ENCODE data around the gene NGEF.

The NGEF gene

GRCh38 chr2:232894251-232894650, 118.8 kb downstream of the NGEF start:
- no peak for DNase-seq

- no peak for DNase-seq
Observed at GRCh38 chr2:232893834-232894233, 119.2 kb downstream of the NGEF start.

GRCh38 chr2:232892843-232893242, 120.2 kb downstream of the NGEF start:
- no peak for DNase-seq

- DNase-seq, result no peak
Observed at GRCh38 chr2:232892221-232892620, 120.8 kb downstream of the NGEF start.

- no peak for DNase-seq
Observed at GRCh38 chr2:232891621-232892071, 121.4 kb downstream of the NGEF start.

DNA sequence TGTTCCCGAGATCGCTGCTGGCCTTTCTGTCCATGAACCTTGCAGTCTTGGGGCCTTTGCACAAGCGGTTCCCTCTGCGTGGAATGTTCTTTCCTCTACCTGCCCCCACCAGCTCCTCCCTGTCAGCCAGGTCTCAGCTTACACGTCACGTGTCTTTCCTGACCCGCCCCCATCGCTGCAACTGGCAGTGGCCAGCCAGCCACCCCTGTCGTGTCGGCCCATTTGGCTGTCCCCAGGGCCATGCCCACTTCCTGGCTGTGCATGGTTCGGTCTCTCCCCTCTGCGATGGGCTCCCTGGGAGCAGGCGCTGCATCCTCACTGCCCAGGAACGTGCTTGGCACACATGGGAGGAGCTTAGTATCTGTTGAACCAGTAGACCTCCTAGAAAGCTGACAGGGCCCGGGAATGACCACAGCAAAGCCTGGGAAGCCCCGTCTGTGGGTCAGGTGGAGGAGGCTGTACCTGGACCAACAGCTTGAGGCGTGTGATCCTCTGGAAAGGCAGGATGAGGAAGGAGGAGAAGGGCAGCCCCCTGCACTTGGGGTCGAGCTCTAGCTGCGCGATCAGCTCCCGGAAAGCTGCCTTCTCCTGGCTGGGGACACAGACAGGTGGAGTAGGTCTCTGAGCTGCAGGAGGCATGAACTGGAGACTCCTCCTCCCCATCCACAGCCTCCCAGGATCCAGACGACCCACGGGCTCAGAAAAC, 122.0 kb downstream of the NGEF start:
- no peak for DNase-seq

- DNase-seq, result no peak
Observed at GRCh38 chr2:232890536-232890895, 122.5 kb downstream of the NGEF start.

DNA sequence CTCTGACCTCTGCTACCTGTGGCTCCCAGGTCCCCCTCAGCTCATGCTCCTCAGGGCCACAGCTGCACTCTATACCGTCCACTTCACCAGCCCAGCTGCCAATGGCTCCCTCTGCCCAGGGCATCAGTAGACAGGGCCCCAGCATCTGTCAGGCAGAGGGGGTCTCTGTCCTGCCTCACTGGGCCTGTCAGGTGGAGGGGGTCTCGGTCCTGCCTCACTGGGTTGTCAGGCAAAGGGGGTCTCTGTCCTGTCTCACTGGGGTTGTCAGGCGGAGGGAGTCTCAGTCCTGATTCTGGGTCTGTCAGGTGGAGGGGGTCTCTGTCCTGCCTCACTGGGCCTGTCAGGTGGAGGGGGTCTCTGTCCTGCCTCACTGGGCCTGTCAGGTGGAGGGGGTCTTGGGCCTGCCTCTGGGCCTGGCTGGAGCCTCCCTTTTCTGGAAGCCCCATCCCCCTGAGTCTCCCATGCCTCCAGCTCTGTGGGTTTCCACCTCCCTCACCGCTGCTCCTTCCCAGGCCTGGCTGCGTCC, 123.1 kb downstream of the NGEF start:
- DNase-seq, result no peak

GRCh38 chr2:232888839-232889529, 124.1 kb downstream of the NGEF start:
- no peak for DNase-seq

GRCh38 chr2:232888099-232888836, 124.8 kb downstream of the NGEF start:
- no peak for DNase-seq

DNA sequence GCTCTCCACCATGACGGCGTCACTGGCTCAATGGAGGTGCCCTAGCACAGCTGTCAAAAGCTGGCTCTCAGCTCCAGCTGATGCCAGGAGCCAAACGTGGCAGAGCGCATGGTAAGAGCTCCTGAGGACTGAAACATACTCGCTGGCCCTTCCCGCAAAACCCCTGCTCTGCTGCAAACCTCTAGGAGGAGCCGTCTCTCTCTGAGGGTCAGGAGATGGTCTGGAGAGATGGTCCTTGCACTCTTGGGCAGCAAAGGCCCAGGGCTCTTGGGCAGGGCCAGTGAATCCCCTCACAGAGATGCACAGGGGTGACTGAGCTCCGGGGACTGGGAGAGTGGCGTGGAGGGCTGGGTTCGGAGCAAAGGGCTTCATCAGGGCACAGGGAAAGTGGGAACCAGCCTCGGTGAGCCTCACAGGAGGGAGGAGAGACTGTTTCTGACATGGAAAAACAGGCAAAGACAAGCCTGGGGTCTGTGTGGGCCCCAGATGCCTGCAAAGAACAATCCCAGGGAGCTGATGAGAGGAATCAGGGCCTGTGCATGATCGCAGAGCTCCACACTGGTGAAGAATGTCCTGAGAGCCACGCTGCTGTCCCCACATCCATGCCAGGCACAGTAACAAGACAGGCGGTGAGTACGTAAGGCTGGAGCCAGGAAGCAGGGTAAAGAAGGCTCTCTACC, 125.7 kb downstream of the NGEF start:
- DNase-seq, result no peak

GRCh38 chr2:232886632-232887031, 126.4 kb downstream of the NGEF start:
- no peak for DNase-seq

GRCh38 chr2:232886176-232886575, 126.9 kb downstream of the NGEF start:
- DNase-seq, result no peak

DNA sequence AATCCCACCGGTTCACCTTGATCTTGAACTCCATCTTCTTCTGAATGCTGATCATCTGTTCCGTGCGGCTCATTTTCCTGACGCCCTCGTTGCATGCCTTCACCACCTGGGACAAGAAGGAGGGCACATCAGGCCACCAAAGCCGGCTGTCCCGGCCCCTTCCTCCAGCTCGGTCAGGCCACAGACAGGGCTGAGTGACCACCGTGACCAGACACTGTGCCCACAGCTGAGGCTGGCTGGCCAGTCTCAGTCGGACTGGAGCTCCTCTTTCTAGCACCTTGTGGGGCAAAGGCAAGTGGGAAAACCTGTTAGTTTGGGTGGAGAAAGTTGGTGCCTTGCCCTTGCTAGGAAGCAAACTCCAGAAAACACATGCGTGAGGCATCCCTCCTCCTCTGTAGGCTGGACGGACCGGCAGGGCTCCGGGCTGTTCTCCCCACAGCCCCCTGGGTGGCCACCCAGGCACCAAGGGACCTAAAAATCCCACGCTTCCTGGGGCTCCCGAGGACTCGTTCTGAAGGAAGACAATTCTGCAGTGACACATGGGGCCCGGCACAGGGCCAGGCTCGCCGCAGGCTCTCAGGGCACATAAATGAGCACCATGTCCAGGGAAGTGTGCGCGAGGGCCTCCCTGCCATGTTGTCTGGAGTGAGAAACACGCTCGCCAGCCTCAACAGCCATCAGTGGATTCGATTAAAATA, 127.6 kb downstream of the NGEF start:
- no peak for DNase-seq

DNA sequence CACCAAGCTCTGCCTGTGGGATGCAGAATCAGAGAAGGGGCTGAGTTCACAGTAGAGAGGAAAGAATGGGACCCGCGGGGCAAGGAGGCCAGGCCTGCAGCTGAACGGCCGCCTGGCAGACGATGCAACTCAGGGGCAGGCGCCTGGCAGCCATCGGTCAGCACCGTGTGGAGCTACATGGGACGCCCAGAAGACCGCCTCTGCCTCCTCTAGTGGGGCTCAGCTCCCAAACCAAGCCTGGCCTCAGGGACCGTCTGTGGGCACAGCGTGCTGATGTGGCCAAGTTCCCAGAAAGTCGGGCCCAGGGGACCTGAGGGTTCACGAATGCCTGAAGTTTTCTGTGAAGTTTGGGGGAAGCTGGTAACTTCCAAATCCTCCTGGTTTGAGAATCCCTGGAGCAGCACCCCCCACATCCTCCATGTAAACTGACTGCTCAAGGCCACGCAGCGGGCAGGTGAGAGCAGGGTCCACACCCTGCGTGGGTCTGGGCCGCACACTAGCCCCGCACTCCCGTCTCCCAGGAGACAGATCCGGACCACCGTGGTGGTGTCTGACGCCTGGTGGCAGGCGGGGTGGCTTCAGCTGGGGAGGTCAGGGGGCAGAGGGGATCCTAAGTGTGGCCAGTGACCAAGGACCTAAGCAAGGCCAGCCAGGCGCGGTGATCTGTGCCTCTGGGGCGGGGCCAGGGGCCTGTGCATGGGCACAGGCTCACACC, 128.3 kb downstream of the NGEF start:
- DNase-seq, result no peak

GRCh38 chr2:232884001-232884421, 129.0 kb downstream of the NGEF start:
- no peak for DNase-seq

DNA sequence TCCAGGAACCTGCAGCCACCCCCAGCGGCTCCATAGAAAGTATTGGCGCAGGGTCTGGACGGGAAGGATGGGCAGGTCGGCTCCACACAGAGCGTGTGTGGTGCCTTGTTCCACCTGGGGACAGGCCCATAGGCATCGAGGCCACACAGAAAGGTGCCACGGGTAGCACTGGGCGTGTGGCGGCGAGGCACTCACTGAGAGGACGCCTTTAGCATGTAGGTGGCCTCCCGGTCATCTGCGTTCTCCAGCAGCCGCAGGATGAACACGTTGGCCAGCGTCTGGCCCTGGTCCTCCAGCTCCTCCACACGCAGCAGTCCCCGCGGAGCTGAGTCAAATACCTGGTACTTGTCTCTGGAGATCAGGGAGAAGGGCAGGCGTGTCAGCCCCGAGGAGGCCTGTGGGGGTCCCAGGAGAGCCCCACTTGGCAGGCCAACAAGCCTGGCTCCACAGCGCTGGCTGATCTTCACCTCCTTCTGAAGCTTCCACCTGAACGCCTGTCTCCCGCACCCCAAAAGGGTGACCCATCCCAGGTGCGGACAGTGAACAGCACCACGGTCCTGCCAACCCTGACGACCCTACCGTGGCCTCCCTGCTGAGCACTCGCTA, 129.8 kb downstream of the NGEF start:
- DNase-seq, result no peak

GRCh38 chr2:232882505-232883115, 130.4 kb downstream of the NGEF start:
- no peak for DNase-seq

DNA sequence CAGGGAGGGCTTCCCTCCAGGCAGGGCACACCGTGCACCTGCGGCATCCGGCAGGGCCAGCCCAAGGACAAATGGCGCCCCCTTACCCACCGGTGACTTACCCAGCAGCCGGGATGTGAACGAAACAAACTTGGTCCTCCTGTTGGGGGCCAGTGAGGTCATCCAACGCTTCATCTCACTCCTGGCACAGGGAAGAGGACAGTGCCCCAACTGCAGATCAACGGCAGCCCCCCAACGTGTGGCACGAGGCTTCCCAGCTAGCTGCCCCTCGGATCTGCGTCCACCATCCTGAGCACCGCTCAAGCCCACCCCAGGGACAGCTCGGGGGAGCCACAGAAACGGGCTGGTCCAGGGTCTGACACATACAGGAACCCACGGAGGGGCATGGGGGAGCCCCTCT, 131.0 kb downstream of the NGEF start:
- no peak for DNase-seq

DNA sequence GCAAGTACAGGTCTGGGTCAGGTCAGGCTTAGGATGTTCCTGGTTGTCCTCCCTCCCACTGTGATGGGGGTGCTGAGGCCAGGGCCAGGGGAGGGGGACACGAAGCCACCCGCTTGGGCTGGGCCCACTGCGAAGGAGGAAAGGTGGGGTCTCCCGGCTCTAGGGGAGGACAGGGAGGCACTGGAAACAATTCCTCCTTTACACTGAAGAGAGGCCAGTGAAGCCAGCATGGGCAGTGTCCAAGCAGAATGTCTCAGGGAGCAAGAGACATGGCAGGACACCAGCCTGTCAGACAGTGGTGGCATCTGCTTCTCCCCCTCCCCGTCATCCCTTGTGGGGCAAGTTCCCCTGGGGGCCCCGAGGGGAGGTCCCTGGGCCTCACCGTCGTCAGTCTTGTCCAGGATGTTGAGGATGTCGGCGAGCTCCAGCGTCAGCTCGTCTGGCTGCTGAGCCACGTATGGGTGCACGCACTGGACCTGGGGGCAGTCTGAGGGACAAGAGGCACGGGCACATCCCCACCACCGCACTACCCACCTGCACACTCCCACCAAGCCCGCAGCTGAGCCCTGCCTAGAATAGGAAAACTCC, 132.2 kb downstream of the NGEF start:
- no peak for DNase-seq

All from T-helper 9 cell (primary cell).